HG03520 (cell line): ENCODE data around the gene NXT1.
"Not testable (repeated sequence)": the region's sequence is repeated elsewhere in the genome, so short reads cannot be mapped to it uniquely, and the experiment has no call there.

Experiments used
- ATAC-seq: cut with Tn5 transposase; IDR thresholded peaks from one replicate; pipeline ENCODE4 v1.9.1; 2021; ENCODE audit warnings: mild to moderate bottlenecking, moderate library complexity; ENCODE audit not compliant: unreplicated experiment

The NXT1 gene

GRCh38 chr20:23327617-23328333, 22.8 kb upstream of the NXT1 start:
- ATAC-seq, result no peak

- no peak for ATAC-seq
Observed at GRCh38 chr20:23331450-23332350, 18.9 kb upstream of the NXT1 start.

GRCh38 chr20:23332467-23332866, 18.1 kb upstream of the NXT1 start:
- ATAC-seq, result no peak

- no peak for ATAC-seq
Observed at GRCh38 chr20:23334111-23334510, 16.5 kb upstream of the NXT1 start.

GRCh38 chr20:23335521-23335920, 15.1 kb upstream of the NXT1 start:
- no peak for ATAC-seq

- ATAC-seq, result no peak
Observed at GRCh38 chr20:23336476-23336875, 14.1 kb upstream of the NXT1 start.

- no peak for ATAC-seq
Observed at GRCh38 chr20:23337312-23337711, 13.3 kb upstream of the NXT1 start.

- ATAC-seq, result no peak
Observed at GRCh38 chr20:23339986-23340385, 10.6 kb upstream of the NXT1 start.

- ATAC-seq, result peak; percentile 49
Observed at GRCh38 chr20:23340524-23340923, 10.1 kb upstream of the NXT1 start.

GRCh38 chr20:23341073-23341472, 9.5 kb upstream of the NXT1 start:
- ATAC-seq, result no peak

GRCh38 chr20:23343590-23343989, 7.0 kb upstream of the NXT1 start:
- no peak for ATAC-seq

GRCh38 chr20:23344336-23344735, 6.3 kb upstream of the NXT1 start:
- no peak for ATAC-seq

GRCh38 chr20:23346002-23346401, 4.6 kb upstream of the NXT1 start:
- ATAC-seq, result no peak

- no peak for ATAC-seq
Observed at GRCh38 chr20:23347791-23348190, 2.8 kb upstream of the NXT1 start.

- ATAC-seq, result not testable (repeated sequence)
Observed at GRCh38 chr20:23348510-23348909, 2.1 kb upstream of the NXT1 start.

GRCh38 chr20:23349338-23350195, 1.0 kb upstream of the NXT1 start:
- ATAC-seq, result peak; percentile 27

- ATAC-seq, result peak; percentile 27
Observed at GRCh38 chr20:23350904-23351838, 580 bp downstream of the NXT1 start.

- no peak for ATAC-seq
Observed at GRCh38 chr20:23356203-23356602, 5.6 kb downstream of the NXT1 start.

GRCh38 chr20:23357767-23358562, 7.4 kb downstream of the NXT1 start:
- ATAC-seq, result peak; percentile 61
